Measurements from ENCODE around the gene ZFYVE16.
"Not testable (repeated sequence)": the region's sequence is repeated elsewhere in the genome, so short reads cannot be mapped to it uniquely, and the experiment has no call there.

The ZFYVE16 gene

DNA sequence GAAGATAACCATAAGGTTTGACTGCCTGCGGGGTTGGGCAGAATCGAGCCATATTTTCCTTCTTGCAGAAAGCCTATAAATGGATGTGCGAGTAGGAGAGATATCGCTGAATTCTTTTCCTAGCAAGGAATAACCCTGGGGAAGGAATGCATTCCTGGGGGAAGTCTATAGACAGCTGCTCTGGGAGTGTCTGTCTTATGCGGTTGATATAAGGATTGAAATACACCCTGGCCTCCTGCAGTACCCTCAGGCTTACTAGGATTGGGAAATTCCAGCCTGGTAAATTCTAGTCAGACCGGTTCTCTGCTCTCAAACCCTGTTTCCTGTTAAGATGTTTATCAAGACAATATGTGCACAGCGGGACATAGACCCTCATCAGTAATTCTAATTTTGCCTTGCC is 85.6 kb downstream of the ZFYVE16 start:
- H3K9me3 Mint-ChIP-seq; H3K27ac Mint-ChIP-seq; DNase-seq (ENCODE audit: low spot score in 2 of 2); H3K36me3 Mint-ChIP-seq; H3K4me3 Mint-ChIP-seq; H3K4me1 Mint-ChIP-seq; ATAC-seq: not testable (repeated sequence)

DNA sequence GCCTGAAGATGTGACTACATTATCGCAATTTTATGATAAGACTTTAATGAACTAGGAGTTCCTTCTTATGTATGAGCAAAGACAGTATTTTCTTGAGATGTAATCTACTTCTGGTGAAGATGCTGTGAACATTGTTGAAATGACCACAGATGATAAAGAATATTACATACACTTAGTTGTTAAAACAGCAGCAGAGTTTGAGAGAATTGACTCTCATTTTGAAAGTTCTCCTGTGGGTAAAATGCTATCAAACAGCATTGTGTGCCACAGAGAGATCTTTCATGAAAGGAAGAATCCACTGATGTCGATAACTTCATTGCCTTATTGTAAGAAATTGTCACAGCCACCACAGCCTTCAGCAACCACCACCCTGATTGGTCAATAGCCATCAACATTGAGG is 88.0 kb downstream of the ZFYVE16 start:
- Mint-ChIP-seq H3K27ac (no peak overlapping the region), H3K4me1 (no peaks in the 10 kb centered on the region), H3K4me3 (no peak overlapping the region), H3K36me3 (no peaks in the 10 kb centered on the region), H3K9me3 (no peaks in the 10 kb centered on the region)
- ATAC-seq (no peak), DNase-seq (ENCODE audit: low spot score in 2 of 2) (no peak)

DNA sequence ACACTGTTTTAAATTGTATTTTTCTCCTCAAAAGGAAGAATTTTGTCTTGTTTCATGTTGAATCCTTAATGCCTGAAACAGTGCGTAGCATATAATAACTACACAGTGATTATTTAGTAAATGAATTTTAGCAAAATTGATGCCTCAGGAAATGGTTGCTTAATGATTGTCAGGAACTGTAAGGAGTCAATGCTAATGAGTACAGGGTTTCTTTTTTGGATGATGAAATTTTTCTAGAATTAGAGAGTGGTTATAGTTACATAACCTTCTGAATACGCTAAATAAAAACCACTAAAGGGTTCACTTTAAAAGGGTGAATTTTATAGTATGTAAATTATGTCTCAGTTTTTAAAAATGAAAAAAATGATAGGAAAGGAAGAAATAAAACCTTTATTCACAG is 94.9 kb downstream of the ZFYVE16 start:
- ATAC-seq (no peak), DNase-seq (ENCODE audit: low spot score in 2 of 2) (no peak)
- Mint-ChIP-seq H3K9me3 (no peaks in the 10 kb centered on the region), H3K36me3 (no peaks in the 10 kb centered on the region), H3K27ac (no peak overlapping the region), H3K4me3 (no peak overlapping the region), H3K4me1 (no peaks in the 10 kb centered on the region)

DNA sequence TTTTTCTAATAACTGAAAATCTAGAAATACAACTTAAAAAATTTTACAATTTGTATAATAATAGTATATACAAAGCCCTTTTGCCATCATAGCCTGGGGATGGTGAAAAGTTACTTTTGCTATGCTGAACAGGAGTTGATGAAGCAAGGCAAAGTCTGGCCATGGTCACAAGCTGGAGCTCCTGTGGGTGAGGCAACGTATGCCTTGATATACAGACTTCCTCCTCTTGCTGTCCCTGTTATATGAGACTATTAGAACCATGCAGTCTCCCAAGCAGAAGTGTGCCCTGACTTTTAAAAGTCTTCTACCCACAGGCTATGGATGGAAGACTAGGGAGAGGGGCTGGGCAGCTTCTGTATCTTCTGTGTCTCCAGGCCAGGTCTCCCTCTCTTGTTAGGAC is 95.8 kb downstream of the ZFYVE16 start:
- Mint-ChIP-seq H3K27ac (no peak overlapping the region), H3K4me1 (no peaks in the 10 kb centered on the region), H3K9me3 (no peaks in the 10 kb centered on the region), H3K36me3 (no peaks in the 10 kb centered on the region), H3K4me3 (no peak overlapping the region)
- ATAC-seq (peak; percentile 21), DNase-seq (ENCODE audit: low spot score in 2 of 2) (no peak)

DNA sequence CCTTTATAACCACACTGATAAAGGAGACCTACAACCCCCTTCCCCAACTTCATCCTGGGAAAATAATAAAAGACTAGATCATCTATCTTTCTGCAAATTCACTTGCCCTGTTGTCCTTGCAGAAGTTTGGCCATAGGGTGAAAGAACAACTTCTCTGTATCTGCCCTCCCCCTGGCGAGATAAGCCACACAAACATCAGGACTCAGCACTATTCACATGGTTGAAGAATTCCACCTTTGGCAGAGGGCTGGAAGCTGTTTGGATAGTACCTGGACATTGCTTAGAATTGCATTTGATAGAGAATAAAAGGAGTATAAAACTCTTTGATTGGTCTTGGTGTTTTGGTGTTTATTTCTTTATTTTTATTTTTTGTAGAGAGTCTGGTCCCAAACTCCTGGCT is 97.0 kb downstream of the ZFYVE16 start:
- H3K27ac Mint-ChIP-seq, result no peak overlapping the region

DNA sequence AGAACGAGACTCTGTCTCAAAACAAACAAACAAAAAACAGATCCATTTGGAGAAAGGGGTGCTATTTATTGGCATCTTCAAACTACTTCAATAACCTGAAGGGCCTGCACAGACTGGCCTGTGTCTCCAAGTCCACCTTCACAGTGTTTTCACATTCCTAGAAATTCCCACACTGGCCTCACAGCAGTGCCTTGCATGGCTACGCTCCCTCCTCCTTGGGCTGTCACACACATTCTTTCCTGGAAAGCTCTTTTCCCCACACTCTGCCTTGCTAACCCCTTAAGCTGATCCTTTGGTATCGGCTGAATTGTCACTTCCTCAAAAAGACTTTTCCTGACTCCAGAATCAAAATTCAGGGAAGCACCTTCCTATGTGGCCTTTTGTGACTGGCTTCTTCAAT is 99.8 kb downstream of the ZFYVE16 start:
- no peak overlapping the region for H3K4me3 Mint-ChIP-seq
- ATAC-seq (no peak), DNase-seq (ENCODE audit: low spot score in 2 of 2) (no peak)
- H3K4me1 Mint-ChIP-seq, result no peaks in the 10 kb centered on the region
- no peaks in the 10 kb centered on the region for H3K36me3 Mint-ChIP-seq
- no peak overlapping the region for H3K27ac Mint-ChIP-seq
- no peaks in the 10 kb centered on the region for H3K9me3 Mint-ChIP-seq

More for the DNA sequence above, 97.0 kb downstream of the ZFYVE16 start:
- Mint-ChIP-seq H3K36me3 (no peaks in the 10 kb centered on the region), H3K4me3 (no peak overlapping the region), H3K4me1 (no peaks in the 10 kb centered on the region), H3K9me3 (no peaks in the 10 kb centered on the region)
- ATAC-seq (no peak), DNase-seq (ENCODE audit: low spot score in 2 of 2) (no peak)

DNA sequence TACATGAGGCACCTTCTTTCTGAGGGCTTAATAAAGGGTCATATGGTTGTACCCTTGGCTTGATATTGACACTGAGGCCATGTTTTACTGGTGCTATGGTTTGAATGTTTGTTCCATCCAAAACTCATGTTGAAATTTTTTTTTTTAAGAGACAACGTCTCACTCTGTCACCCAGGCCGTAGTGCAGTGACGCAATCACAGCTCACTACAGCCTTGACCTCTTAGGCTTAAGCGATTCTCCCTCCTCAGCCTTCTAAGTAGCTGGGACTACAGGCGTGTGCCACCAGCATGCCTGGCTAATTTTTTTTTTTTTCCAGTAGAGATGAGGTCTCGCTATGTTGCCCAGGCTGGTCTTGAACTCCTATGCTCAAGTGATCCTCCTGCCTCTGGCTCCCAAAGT is 101.0 kb downstream of the ZFYVE16 start:
- no peak overlapping the region for H3K4me3 Mint-ChIP-seq
- no peak for DNase-seq (ENCODE audit: low spot score in 2 of 2)
- H3K27ac Mint-ChIP-seq, result no peak overlapping the region
- no peaks in the 10 kb centered on the region for H3K9me3 Mint-ChIP-seq
- H3K36me3 Mint-ChIP-seq, result no peaks in the 10 kb centered on the region
- no peak for ATAC-seq
- H3K4me1 Mint-ChIP-seq, result no peaks in the 10 kb centered on the region

DNA sequence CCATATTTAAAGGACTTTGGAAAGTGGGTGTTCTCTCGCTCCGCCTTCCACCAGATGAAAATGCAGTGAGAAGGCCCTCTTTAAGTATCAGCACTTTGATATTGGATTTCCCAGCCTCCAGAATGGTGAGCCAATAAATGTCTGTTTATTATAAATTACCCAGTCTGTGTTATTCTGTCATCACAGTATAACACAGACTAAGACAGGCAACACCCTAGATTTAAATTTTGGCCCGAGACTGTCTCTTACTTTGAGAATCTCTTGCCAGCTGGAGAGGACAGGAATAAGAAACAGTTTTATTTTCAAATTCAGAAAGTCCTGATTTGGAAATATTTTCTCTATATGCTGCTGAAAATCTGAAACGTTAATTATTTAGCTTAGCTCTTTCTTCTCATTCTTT is 101.5 kb downstream of the ZFYVE16 start:
- Mint-ChIP-seq H3K27ac (no peak overlapping the region), H3K9me3 (no peaks in the 10 kb centered on the region), H3K36me3 (no peaks in the 10 kb centered on the region), H3K4me1 (no peaks in the 10 kb centered on the region), H3K4me3 (no peak overlapping the region)
- ATAC-seq, result no peak
- no peak for DNase-seq (ENCODE audit: low spot score in 2 of 2)

DNA sequence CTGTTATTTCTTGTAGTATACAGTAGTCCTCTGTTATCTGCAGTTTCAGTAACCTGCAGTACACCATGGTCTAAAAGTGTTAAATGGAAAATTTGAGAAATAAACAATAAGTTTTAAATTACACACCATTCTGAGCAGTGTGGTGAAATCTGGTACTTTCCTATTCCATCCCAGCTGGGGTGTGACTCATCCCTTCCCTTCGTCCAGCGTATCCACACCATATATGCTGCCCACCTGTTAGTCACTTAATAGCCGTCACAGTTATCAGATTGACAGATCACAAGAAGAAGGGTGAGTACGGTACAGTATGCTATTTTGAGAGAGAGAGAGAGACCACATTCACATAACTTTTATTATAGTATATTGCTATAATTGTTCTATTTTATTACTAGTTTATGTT is 109.0 kb downstream of the ZFYVE16 start:
- H3K4me1 Mint-ChIP-seq, result no peaks in the 10 kb centered on the region
- H3K4me3 Mint-ChIP-seq, result no peak overlapping the region
- peak; percentile 88 for ATAC-seq
- no peaks in the 10 kb centered on the region for H3K9me3 Mint-ChIP-seq
- no peak overlapping the region for H3K27ac Mint-ChIP-seq
- no peak for DNase-seq (ENCODE audit: low spot score in 2 of 2)
- no peaks in the 10 kb centered on the region for H3K36me3 Mint-ChIP-seq

Measured in stimulated activated effector memory CD8-positive, alpha-beta T cell treated with anti-CD3 and anti-CD28 coated beads, Interleukin-12 subunit alpha, Interleukin-12 subunit beta, amount 100 ng/mL, for 72 hours (primary cell).